PC-9 (cell line): ENCODE measurements around the gene CACHD1.

ENCODE experiments used
- CTCF ChIP-seq: fragments of 200-600 bp; sonication (generic); conservative IDR thresholded peaks from 2 replicates; pipeline ENCODE4 v1.6.1; 2017; ENCODE audit warnings: mixed run types, antibody characterized with exemption, mild to moderate bottlenecking, moderate library complexity
- EZH2 ChIP-seq: fragments of 200-600 bp; sonication (generic); IDR thresholded peaks from 2 replicates; pipeline ENCODE4 v1.8.0; 2017; ENCODE audit warnings: antibody characterized with exemption, low read depth

- no peak for TF ChIP-seq CTCF
- no peak for TF ChIP-seq EZH2
Observed at GRCh38 chr1:64527786-64528185, 57.9 kb downstream of the CACHD1 start.
